Kidney capillary endothelial cell (primary cell): ENCODE results near the gene PALM3.

ENCODE experiments used
- DNase-seq: peaks from one replicate; pipeline ENCODE4 v3.0.0-alpha.2; 2018; ENCODE audit warnings: low spot score

Gene PALM3

GRCh38 chr19:14061751-14062557, at the start of gene PALM3:
Gene PALM3 (minus strand): TSS chr19:14062076. CDS start chr19:14061980, 96 bp downstream.
- no peak for DNase-seq

- DNase-seq: no peak
Observed at GRCh38 chr19:14111486-14111885, 49.6 kb upstream of the PALM3 start.

- DNase-seq: no peak
Observed at GRCh38 chr19:14110650-14111049, 48.8 kb upstream of the PALM3 start.

GRCh38 chr19:14107581-14108461, 45.9 kb upstream of the PALM3 start:
- peak; percentile 92 for DNase-seq

- no peak for DNase-seq
Observed at GRCh38 chr19:14106840-14107239, 45.0 kb upstream of the PALM3 start.

- no peak for DNase-seq
Observed at GRCh38 chr19:14105680-14106079, 43.8 kb upstream of the PALM3 start.

GRCh38 chr19:14103310-14103709, 41.4 kb upstream of the PALM3 start:
- no peak for DNase-seq

GRCh38 chr19:14102756-14103155, 40.9 kb upstream of the PALM3 start:
- no peak for DNase-seq

- no peak for DNase-seq
Observed at GRCh38 chr19:14102102-14102696, 40.3 kb upstream of the PALM3 start.

GRCh38 chr19:14101003-14101545, 39.2 kb upstream of the PALM3 start:
- DNase-seq: no peak

- no peak for DNase-seq
Observed at GRCh38 chr19:14097532-14098151, 35.8 kb upstream of the PALM3 start.

GRCh38 chr19:14096272-14096992, 34.6 kb upstream of the PALM3 start:
- DNase-seq: no peak

GRCh38 chr19:14094854-14095253, 33.0 kb upstream of the PALM3 start:
- no peak for DNase-seq

- no peak for DNase-seq
Observed at GRCh38 chr19:14093117-14093823, 31.4 kb upstream of the PALM3 start.

- no peak for DNase-seq
Observed at GRCh38 chr19:14091813-14092462, 30.1 kb upstream of the PALM3 start.

GRCh38 chr19:14091081-14091812, 29.4 kb upstream of the PALM3 start:
- DNase-seq: no peak

- no peak for DNase-seq
Observed at GRCh38 chr19:14090509-14091080, 28.7 kb upstream of the PALM3 start, which contains the start of gene SAMD1. Gene SAMD1 (minus strand): TSS chr19:14090751.

GRCh38 chr19:14089662-14090508, 28.0 kb upstream of the PALM3 start:
- DNase-seq: no peak
